Testis (tissue), 2 donors: ENCODE data around the gene GREB1.

Source experiments
- POLR2A ChIP-seq: fragments of 450-650 bp; IDR thresholded peaks from one replicate; pipeline ENCODE4 v1.6.1; 2017; ENCODE audit warnings: antibody characterized with exemption, mild to moderate bottlenecking, moderate library complexity
- TF ChIP-seq, protein P1 (sequence below), 3 experiments: fragments of 450-650 bp in 2 of 3; fragments of 200-600 bp in 1 of 3; sonication (generic) in 1 of 3; IDR thresholded peaks; one replicate each; pipeline ENCODE4 v1.5.1; 2016 to 2019; ENCODE audit warnings: antibody characterized with exemption in 3 of 3, mild to moderate bottlenecking in 2 of 3, moderate library complexity in 1 of 3

DNA sequence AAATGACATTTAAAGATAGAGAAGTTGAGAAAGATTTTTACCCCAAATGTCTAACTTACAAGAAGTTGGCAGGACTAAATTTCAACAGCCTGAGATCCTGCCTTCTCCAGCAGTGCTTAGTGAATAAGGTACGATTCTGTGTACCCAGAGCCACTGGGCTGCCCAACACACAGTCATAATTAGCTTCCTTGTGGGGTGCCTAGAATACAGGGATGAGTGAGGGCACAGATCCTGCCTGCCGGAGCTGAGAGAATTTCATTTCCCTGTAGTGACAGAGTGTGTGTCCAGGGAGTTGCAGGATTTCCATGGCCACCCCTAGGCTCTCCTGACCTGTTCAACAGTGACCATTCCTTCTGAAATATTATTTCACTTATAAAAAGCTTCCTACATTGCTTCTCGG is 27.0 kb downstream of the GREB1 start:
- TF ChIP-seq, protein P1, sequence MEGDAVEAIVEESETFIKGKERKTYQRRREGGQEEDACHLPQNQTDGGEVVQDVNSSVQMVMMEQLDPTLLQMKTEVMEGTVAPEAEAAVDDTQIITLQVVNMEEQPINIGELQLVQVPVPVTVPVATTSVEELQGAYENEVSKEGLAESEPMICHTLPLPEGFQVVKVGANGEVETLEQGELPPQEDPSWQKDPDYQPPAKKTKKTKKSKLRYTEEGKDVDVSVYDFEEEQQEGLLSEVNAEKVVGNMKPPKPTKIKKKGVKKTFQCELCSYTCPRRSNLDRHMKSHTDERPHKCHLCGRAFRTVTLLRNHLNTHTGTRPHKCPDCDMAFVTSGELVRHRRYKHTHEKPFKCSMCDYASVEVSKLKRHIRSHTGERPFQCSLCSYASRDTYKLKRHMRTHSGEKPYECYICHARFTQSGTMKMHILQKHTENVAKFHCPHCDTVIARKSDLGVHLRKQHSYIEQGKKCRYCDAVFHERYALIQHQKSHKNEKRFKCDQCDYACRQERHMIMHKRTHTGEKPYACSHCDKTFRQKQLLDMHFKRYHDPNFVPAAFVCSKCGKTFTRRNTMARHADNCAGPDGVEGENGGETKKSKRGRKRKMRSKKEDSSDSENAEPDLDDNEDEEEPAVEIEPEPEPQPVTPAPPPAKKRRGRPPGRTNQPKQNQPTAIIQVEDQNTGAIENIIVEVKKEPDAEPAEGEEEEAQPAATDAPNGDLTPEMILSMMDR (IDR thresholded peaks at IDR 0.05): no peak
- TF ChIP-seq POLR2A: no peak
